Glutamatergic neuron (in vitro differentiated cells): Measurements from ENCODE around the gene CLCN1. TPM values are rescaled to one million over a fixed set of nuclear protein-coding genes. Genes with fewer than 3 reads are reported as not detected.
A peak's percentile ranks its signal among the peaks of the same experiment; 100 is the strongest.

Experiments used
- DNase-seq: peaks from one replicate; pipeline ENCODE4 v3.0.0; 2022
- H3K27ac Mint-ChIP-seq: one replicate; pipeline ENCODE4 v1.8.0; 2020; ENCODE audit warnings: mild to moderate bottlenecking, mixed read lengths, inconsistent platforms; ENCODE audit not compliant: unreplicated experiment
- H3K27me3 Mint-ChIP-seq: one replicate; pipeline ENCODE4 v1.8.0; 2020; ENCODE audit warnings: mild to moderate bottlenecking, moderate library complexity, mixed read lengths, inconsistent platforms; ENCODE audit not compliant: unreplicated experiment
- H3K36me3 Mint-ChIP-seq: one replicate; pipeline ENCODE4 v1.8.0; 2020; ENCODE audit warnings: mild to moderate bottlenecking, mixed read lengths, inconsistent platforms; ENCODE audit not compliant: unreplicated experiment
- H3K4me1 Mint-ChIP-seq: one replicate; pipeline ENCODE4 v1.8.0; 2020; ENCODE audit warnings: mild to moderate bottlenecking, low read depth, mixed read lengths, inconsistent platforms; ENCODE audit not compliant: unreplicated experiment
- H3K4me3 Mint-ChIP-seq: one replicate; pipeline ENCODE4 v1.8.0; 2020; ENCODE audit warnings: mild to moderate bottlenecking, mixed read lengths, inconsistent platforms; ENCODE audit not compliant: unreplicated experiment
- H3K9me3 Mint-ChIP-seq: one replicate; pipeline ENCODE4 v1.8.0; 2020; ENCODE audit warnings: mild to moderate bottlenecking, moderate library complexity, mixed read lengths, inconsistent platforms; ENCODE audit not compliant: unreplicated experiment
- CTCF ChIP-seq: fragments of 200-600 bp; sonication (generic); IDR thresholded peaks from one replicate; pipeline ENCODE4 v1.5.0; 2021; ENCODE audit not compliant: partially characterized antibody, unreplicated experiment
- total RNA-seq: library from RNA; stranded (reverse); fragmentation: NEBNext Ultra II Directional; extraction: Animal tissue kit (Norgen Biotek cat#: 25700); gene quantifications from one replicate; pipeline ENCODE4 v1.2.1, GENCODE V29; 2021; ENCODE audit not compliant: unreplicated experiment

The CLCN1 gene
- total RNA-seq, 1 donor from 2014 or later: 0.56 TPM

GRCh38 chr7:143360788-143361551 is 45.1 kb downstream of the CLCN1 start:
- Mint-ChIP-seq H3K4me1 (peaks cover 16% of the 10 kb centered on the region), H3K4me3 (peak overlapping the region; percentile 90), H3K27ac (peak overlapping the region; percentile 90), H3K27me3 (peaks cover 19% of the 10 kb centered on the region), H3K36me3 (peaks cover 14% of the 10 kb centered on the region), H3K9me3 (peaks cover 22% of the 10 kb centered on the region)
- no peak for TF ChIP-seq CTCF
- DNase-seq: peak; percentile 50

- H3K4me1 Mint-ChIP-seq: peaks cover 16% of the 10 kb centered on the region
- peaks cover 14% of the 10 kb centered on the region for H3K36me3 Mint-ChIP-seq
- H3K4me3 Mint-ChIP-seq: peak overlapping the region; percentile 90
- peak; percentile 71 for DNase-seq
- TF ChIP-seq CTCF: no peak
- peak overlapping the region; percentile 90 for H3K27ac Mint-ChIP-seq
- H3K27me3 Mint-ChIP-seq: peaks cover 19% of the 10 kb centered on the region
- H3K9me3 Mint-ChIP-seq: peaks cover 22% of the 10 kb centered on the region
Measured at GRCh38 chr7:143361552-143362130, 45.7 kb downstream of the CLCN1 start.

GRCh38 chr7:143362131-143363015 is 46.5 kb downstream of the CLCN1 start, which contains the start of gene FAM131B:
Gene FAM131B, minus strand, starts transcription at chr7:143362713. Its CDS starts 110 bp downstream, at chr7:143362603.
- no peak for TF ChIP-seq CTCF
- Mint-ChIP-seq H3K27ac (peak within 1 kb of the TSS; percentile 90), H3K4me3 (peak within 1 kb of the TSS; percentile 90), H3K36me3 (peaks cover 9% of the 10 kb centered on the region), H3K9me3 (peaks cover 22% of the 10 kb centered on the region), H3K4me1 (peaks cover 16% of the 10 kb centered on the region), H3K27me3 (peaks cover 21% of the 10 kb centered on the region)
- peak; percentile 65 for DNase-seq

GRCh38 chr7:143363016-143363937 is 47.4 kb downstream of the CLCN1 start:
- peak overlapping the region; percentile 80 for H3K27ac Mint-ChIP-seq
- peaks cover 22% of the 10 kb centered on the region for H3K9me3 Mint-ChIP-seq

More at GRCh38 chr7:143363016-143363937, 47.4 kb downstream of the CLCN1 start:
- peaks cover 16% of the 10 kb centered on the region for H3K4me1 Mint-ChIP-seq
- TF ChIP-seq CTCF: no peak
- DNase-seq: no peak
- H3K4me3 Mint-ChIP-seq: peak overlapping the region; percentile 78
- peaks cover 9% of the 10 kb centered on the region for H3K36me3 Mint-ChIP-seq
- H3K27me3 Mint-ChIP-seq: peaks cover 23% of the 10 kb centered on the region
